PC-3 (cell line): ENCODE results near the gene TACC2.

Experiments
- CTCF ChIP-seq: fragments of 300-600 bp; sonication (generic); conservative IDR thresholded peaks from 2 replicates; pipeline ENCODE4 v1.5.1; 2017; ENCODE audit warnings: antibody characterized with exemption, low read depth, mild to moderate bottlenecking, low read length
- EZH2 ChIP-seq: fragments of 300-600 bp; sonication (generic); IDR thresholded peaks from one replicate; pipeline ENCODE4 v1.6.1; 2017; ENCODE audit warnings: antibody characterized with exemption, mild to moderate bottlenecking, low read length; ENCODE audit not compliant: unreplicated experiment
- EZH2phosphoT487 ChIP-seq: fragments of 300-600 bp; sonication (generic); IDR thresholded peaks from 2 replicates; pipeline ENCODE4 v1.6.1; 2018; ENCODE audit warnings: mild to moderate bottlenecking, antibody characterized with exemption, low read length, borderline replicate concordance

DNA sequence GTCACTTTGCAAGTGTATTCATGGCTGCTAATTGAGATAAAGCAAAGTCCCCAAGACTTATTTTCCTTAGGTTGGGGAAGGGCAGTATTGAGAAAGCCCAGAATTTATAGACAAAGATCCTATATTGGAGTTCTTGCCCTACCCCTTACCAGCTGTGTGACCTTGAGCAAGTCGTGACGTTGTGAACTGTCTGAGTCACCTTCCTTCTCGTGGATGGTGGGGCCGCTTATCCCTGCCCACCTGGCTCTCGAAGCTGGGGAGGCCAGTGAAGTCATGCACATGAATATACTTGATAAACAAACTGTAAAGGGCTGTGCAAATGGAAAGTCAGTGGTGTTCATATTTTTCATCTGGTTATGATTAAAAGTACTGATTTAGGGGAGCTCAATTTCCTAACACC is 127.4 kb downstream of the TACC2 start:
- TF ChIP-seq CTCF (no peak), EZH2 (no peak), EZH2phosphoT487 (no peak)
